HepG2 (cell line): ENCODE measurements around the gene TMEM266.

Experiments used
- NFE2 ChIP-seq: sonication (generic); formaldehyde crosslinking; IDR thresholded peaks from 2 replicates; pipeline ENCODE4 v1.4.0; 2020; ENCODE audit warnings: missing genetic modification reagents
- PCBP1 ChIP-seq: fragments of 200-400 bp; formaldehyde crosslinking; IDR thresholded peaks from 2 replicates; pipeline ENCODE4 v1.6.1; 2017; ENCODE audit warnings: mild to moderate bottlenecking, low read depth, low read length, borderline replicate concordance
- ZBTB7A ChIP-seq: sonication (generic); formaldehyde crosslinking; IDR thresholded peaks from 2 replicates; pipeline ENCODE4 v1.8.0; 2022; ENCODE audit warnings: mild to moderate bottlenecking, missing genetic modification reagents
- TF ChIP-seq, protein P1 (sequence below): sonication (generic); formaldehyde crosslinking; IDR thresholded peaks from 2 replicates; pipeline ENCODE4 v1.5.0; 2020; ENCODE audit warnings: mild to moderate bottlenecking, missing genetic modification reagents, moderate library complexity

- no peak for TF ChIP-seq PCBP1
- TF ChIP-seq, protein P1, sequence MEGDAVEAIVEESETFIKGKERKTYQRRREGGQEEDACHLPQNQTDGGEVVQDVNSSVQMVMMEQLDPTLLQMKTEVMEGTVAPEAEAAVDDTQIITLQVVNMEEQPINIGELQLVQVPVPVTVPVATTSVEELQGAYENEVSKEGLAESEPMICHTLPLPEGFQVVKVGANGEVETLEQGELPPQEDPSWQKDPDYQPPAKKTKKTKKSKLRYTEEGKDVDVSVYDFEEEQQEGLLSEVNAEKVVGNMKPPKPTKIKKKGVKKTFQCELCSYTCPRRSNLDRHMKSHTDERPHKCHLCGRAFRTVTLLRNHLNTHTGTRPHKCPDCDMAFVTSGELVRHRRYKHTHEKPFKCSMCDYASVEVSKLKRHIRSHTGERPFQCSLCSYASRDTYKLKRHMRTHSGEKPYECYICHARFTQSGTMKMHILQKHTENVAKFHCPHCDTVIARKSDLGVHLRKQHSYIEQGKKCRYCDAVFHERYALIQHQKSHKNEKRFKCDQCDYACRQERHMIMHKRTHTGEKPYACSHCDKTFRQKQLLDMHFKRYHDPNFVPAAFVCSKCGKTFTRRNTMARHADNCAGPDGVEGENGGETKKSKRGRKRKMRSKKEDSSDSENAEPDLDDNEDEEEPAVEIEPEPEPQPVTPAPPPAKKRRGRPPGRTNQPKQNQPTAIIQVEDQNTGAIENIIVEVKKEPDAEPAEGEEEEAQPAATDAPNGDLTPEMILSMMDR (CRISPR knock-in tag): no peak
- TF ChIP-seq NFE2 (CRISPR knock-in tag): no peak
- TF ChIP-seq ZBTB7A (CRISPR knock-in tag): no peak
Observed at GRCh38 chr15:76172782-76173181, 113.0 kb downstream of the TMEM266 start.
